Endothelial cell of umbilical vein (primary cell): ENCODE results near the gene MATN1. TPM values are rescaled to one million over a fixed set of nuclear protein-coding genes. Genes with fewer than 3 reads are reported as not detected.

Source experiments
- BruUV-seq: library from RNA; stranded (reverse); fragments of 400-500 nt; replicated peaks from 2 replicates; lab custom pipeline; 2021; lab: Mats Ljungman, UMichigan
- CTCF ChIA-PET: fragments of 300-600, 350-600 bp; sonication (Branson Sonifier 250); formaldehyde crosslinking; loops from one replicate; lab custom pipeline; 2021; ENCODE audit warnings: antibody characterized with exemption, inconsistent platforms; lab: Charles Lee
- POLR2A ChIA-PET: fragments of 300-600, 350-600 bp; sonication (Branson Sonifier 250); formaldehyde crosslinking; loops from one replicate; lab custom pipeline; 2021; ENCODE audit warnings: antibody characterized with exemption, inconsistent platforms; lab: Charles Lee
- DNase-seq: peaks from one replicate; pipeline ENCODE4 v3.0.0-alpha.2; 2011; ENCODE audit warnings: low read depth, low spot score
- FAIRE-seq: peaks from 2 replicates; lab custom pipeline; 2011; peaks lifted over from hg19 to GRCh38; lab: Jason Lieb, UNC
- H2AFZ ChIP-seq: 2 replicates; pipeline ENCODE4 v1.6.0; 2012; ENCODE audit warnings: low read depth, low read length, control low read depth, inconsistent platforms
- H3K27ac ChIP-seq: 2 replicates; pipeline ENCODE4 v1.5.1; 2011; ENCODE audit warnings: low read depth, mild to moderate bottlenecking, control low read depth, low read length, moderate library complexity; ENCODE audit not compliant: insufficient read depth
- H3K27me3 ChIP-seq, 2 experiments: 2 replicates each; pipeline versions ENCODE4 v1.6.0 to v1.6.1; 2011; ENCODE audit warnings: low read length in 2 of 2, mixed read lengths in 1 of 2; ENCODE audit not compliant: control insufficient read depth in 2 of 2, insufficient read depth in 2 of 2
- H3K36me3 ChIP-seq, 2 experiments: 2 replicates in 1 of 2; 3 replicates in 1 of 2; pipeline ENCODE4 v1.5.1; 2011; ENCODE audit warnings: low read length in 2 of 2, mild to moderate bottlenecking in 1 of 2, moderate library complexity in 1 of 2; ENCODE audit not compliant: control insufficient read depth in 2 of 2, insufficient read depth in 2 of 2; ENCODE audit errors: extremely low read depth in 1 of 2
- H3K4me1 ChIP-seq: 3 replicates; pipeline ENCODE4 v1.5.1; 2011; ENCODE audit warnings: mild to moderate bottlenecking, low read length; ENCODE audit not compliant: control insufficient read depth, insufficient read depth; ENCODE audit errors: extremely low read depth
- H3K4me2 ChIP-seq: 2 replicates; pipeline ENCODE4 v1.6.1; 2011; ENCODE audit warnings: low read length, control low read depth, mixed read lengths; ENCODE audit not compliant: insufficient read depth
- H3K4me3 ChIP-seq, 3 experiments: fragments of 200-600 bp in 1 of 3; sonication (generic), shearing (Covaris generic) in 1 of 3; replicated peaks in 1 of 3; 2 replicates each; pipeline ENCODE4 v1.5.1; 2011 to 2016; ENCODE audit warnings: control low read depth in 3 of 3, low read length in 3 of 3, mild to moderate bottlenecking in 2 of 3, inconsistent platforms in 1 of 3, low read depth in 1 of 3, moderate library complexity in 1 of 3; ENCODE audit not compliant: insufficient read depth in 1 of 3
- H3K79me2 ChIP-seq: 2 replicates; pipeline ENCODE4 v1.6.0; 2012; ENCODE audit warnings: low read length, inconsistent platforms; ENCODE audit not compliant: control insufficient read depth, insufficient read depth
- H3K9ac ChIP-seq: replicated peaks from 2 replicates; pipeline ENCODE3; 2011; ENCODE audit warnings: low read length, control low read depth; ENCODE audit not compliant: insufficient read depth; ENCODE audit errors: extremely low read depth
- H3K9me1 ChIP-seq: replicated peaks from 3 replicates; pipeline ENCODE4 v1.6.0; 2011; ENCODE audit warnings: mild to moderate bottlenecking, low read length; ENCODE audit not compliant: control insufficient read depth, insufficient read depth; ENCODE audit errors: extremely low read depth
- H3K9me3 ChIP-seq: replicated peaks from 2 replicates; pipeline ENCODE4 v1.5.1; 2012; ENCODE audit warnings: low read length, inconsistent platforms; ENCODE audit not compliant: control insufficient read depth, insufficient read depth
- H4K20me1 ChIP-seq: replicated peaks from 2 replicates; pipeline ENCODE3; 2011; ENCODE audit warnings: mild to moderate bottlenecking, low read length; ENCODE audit not compliant: control insufficient read depth, insufficient read depth; ENCODE audit errors: extremely low read depth
- EZH2 ChIP-seq: IDR thresholded peaks from 2 replicates; pipeline ENCODE4 v1.6.1; 2012; ENCODE audit warnings: borderline replicate concordance, low read depth, mild to moderate bottlenecking, moderate library complexity, low read length, inconsistent platforms; ENCODE audit not compliant: severe bottlenecking
- FOS ChIP-seq: IDR thresholded peaks from 2 replicates; pipeline ENCODE4 v1.6.1; 2011; ENCODE audit warnings: mild to moderate bottlenecking, low read length, moderate library complexity, borderline replicate concordance; ENCODE audit not compliant: insufficient read depth
- GATA2 ChIP-seq: IDR thresholded peaks from 2 replicates; pipeline ENCODE4 v1.7.0; 2011; ENCODE audit warnings: low read depth, mild to moderate bottlenecking, moderate library complexity, mixed read lengths, low read length; ENCODE audit not compliant: insufficient read length, insufficient read depth
- JUN ChIP-seq: IDR thresholded peaks from 2 replicates; pipeline ENCODE4 v1.6.1; 2011; ENCODE audit warnings: borderline replicate concordance, low read depth; ENCODE audit not compliant: insufficient read length, insufficient read depth
- MYC ChIP-seq: IDR thresholded peaks from one replicate; pipeline ENCODE4 v1.6.1; 2011; ENCODE audit warnings: mild to moderate bottlenecking, low read depth, low read length
- POLR2A ChIP-seq: IDR thresholded peaks from 2 replicates; pipeline ENCODE4 v1.6.1; 2012; ENCODE audit warnings: low read depth, mild to moderate bottlenecking, control low read depth, low read length
- POLR2AphosphoS5 ChIP-seq: IDR thresholded peaks from 2 replicates; pipeline ENCODE4 v1.6.1; 2012; ENCODE audit warnings: low read depth, mild to moderate bottlenecking, control low read depth, low read length, moderate library complexity; ENCODE audit not compliant: insufficient read depth
- dilution Hi-C: fragments of 300-500 bp; cut with MboI; formaldehyde crosslinking; loops from one replicate; pipeline ENCODE4 v1.15.0; 2019; ENCODE audit warnings: low sequenced_read_pairs; ENCODE audit not compliant: extremely low pct_ligation_motif_present
- intact Hi-C: fragments of 100-400 bp; cut with micrococcal nuclease; formaldehyde crosslinking; loops from one replicate; pipeline ENCODE4 v1.10.0; 2022
- polyA plus RNA-seq, 4 experiments: library from polyadenylated mRNA; depleted of rRNA in 3 of 4; stranded (reverse) in 3 of 4; unstranded in 1 of 4; fragments of >200 nt; gene quantifications; 2 replicates each; pipeline versions ENCODE4 v1.2.1 to v1.2.3, GENCODE V29; 2011 to 2012; ENCODE audit warnings: missing spikeins in 1 of 4
- total RNA-seq: library from RNA; stranded (reverse); gene quantifications from 2 replicates; pipeline ENCODE4 v1.2.3, GENCODE V29; 2021
- TF ChIP-seq, protein P1 (sequence below), 2 donors: IDR thresholded peaks; 1 replicate in 1 of 2; 2 replicates in 1 of 2; pipeline ENCODE4 v1.5.1; 2011; ENCODE audit warnings: low read length in 2 of 2, mild to moderate bottlenecking in 2 of 2, moderate library complexity in 2 of 2, control low read depth in 1 of 2, inconsistent platforms in 1 of 2, low read depth in 1 of 2; ENCODE audit not compliant: insufficient read depth in 1 of 2; ENCODE audit errors: extremely low read depth in 1 of 2
- TF ChIP-seq, protein P2 (sequence below): IDR thresholded peaks from 2 replicates; pipeline ENCODE4 v1.6.1; 2011; ENCODE audit not compliant: insufficient read depth, insufficient read length

MATN1 gene
- total and polyA plus RNA-seq, 2 donors (not counting 3 experiments of a cell fraction or from before 2014, with no cell fraction given), result 0.29 to 0.36 TPM

DNA sequence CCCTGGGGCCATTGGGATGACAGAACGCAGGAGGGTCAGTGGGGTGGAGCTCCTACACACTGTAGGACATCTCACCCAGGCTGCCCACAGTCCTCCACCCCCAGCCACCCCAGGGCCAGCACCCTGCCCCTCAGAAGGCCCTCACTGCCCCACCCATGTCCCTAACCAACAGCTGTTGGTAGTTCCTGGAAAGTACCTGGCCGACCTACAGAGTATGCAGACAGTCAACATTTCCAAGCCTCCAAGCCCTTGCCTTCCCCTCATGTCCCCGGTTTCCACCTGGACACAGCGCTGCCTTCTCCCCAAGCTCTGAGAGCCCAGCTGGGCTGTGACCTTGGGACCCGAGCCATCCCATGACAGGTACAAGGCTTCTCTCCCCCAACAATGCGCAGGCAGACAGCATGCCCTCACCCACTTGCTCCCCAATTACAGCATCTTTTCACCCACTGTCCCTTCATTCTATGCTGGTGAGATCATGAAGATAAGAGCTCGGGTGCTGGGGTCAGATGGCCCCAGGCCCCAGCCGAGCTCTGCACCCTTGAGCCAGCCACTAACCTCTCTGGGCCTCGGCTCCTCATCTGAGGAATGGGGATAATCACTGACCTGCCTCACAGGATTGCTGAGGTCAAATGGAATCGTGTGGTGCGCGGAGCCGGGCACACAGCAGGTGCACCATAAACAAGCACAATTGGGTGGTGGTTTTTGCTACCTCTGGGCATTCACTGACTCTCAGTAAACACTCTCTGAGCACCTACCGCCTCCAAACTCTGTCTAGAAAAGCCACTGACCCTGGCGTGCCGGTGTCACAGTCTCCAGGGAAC lies 23.0 kb upstream of the MATN1 start:
- no peak for FAIRE-seq
- Histone ChIP-seq H3K79me2 (peaks cover 7% of the 10 kb centered on the region), H3K4me1 (peaks cover 9% of the 10 kb centered on the region), H3K4me3 (no peak overlapping the region), H3K4me2 (no peak overlapping the region), H3K9ac (no peak overlapping the region), H2AFZ (no peak overlapping the region), H4K20me1 (no peaks in the 10 kb centered on the region), H3K27me3 (no peaks in the 10 kb centered on the region), H3K36me3 (no peaks in the 10 kb centered on the region), H3K9me3 (no peaks in the 10 kb centered on the region), H3K27ac (no peak overlapping the region), H3K9me1 (no peaks in the 10 kb centered on the region)
- CTCF ChIA-PET, result interaction anchor here (0.7 to 1.8 kb wide), 5 partner anchors 11 to 37 kb away, joined by 3 to 10 read pairs (median 4); no protein-coding TSS in a partner anchor
- no peak for TF ChIP-seq GATA2
- no peak for TF ChIP-seq JUN
- TF ChIP-seq, protein P1, sequence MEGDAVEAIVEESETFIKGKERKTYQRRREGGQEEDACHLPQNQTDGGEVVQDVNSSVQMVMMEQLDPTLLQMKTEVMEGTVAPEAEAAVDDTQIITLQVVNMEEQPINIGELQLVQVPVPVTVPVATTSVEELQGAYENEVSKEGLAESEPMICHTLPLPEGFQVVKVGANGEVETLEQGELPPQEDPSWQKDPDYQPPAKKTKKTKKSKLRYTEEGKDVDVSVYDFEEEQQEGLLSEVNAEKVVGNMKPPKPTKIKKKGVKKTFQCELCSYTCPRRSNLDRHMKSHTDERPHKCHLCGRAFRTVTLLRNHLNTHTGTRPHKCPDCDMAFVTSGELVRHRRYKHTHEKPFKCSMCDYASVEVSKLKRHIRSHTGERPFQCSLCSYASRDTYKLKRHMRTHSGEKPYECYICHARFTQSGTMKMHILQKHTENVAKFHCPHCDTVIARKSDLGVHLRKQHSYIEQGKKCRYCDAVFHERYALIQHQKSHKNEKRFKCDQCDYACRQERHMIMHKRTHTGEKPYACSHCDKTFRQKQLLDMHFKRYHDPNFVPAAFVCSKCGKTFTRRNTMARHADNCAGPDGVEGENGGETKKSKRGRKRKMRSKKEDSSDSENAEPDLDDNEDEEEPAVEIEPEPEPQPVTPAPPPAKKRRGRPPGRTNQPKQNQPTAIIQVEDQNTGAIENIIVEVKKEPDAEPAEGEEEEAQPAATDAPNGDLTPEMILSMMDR (IDR thresholded peaks at IDR 0.05; ENCODE audit: extremely low read depth in 1 of 2, insufficient read depth in 1 of 2, low read depth in 1 of 2, low read length in 2 of 2), result no peak
- TF ChIP-seq, protein P2, sequence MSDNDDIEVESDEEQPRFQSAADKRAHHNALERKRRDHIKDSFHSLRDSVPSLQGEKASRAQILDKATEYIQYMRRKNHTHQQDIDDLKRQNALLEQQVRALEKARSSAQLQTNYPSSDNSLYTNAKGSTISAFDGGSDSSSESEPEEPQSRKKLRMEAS, result no peak
- TF ChIP-seq MYC, result no peak
- no peak for TF ChIP-seq EZH2
- TF ChIP-seq POLR2A, result no peak
- no peak for TF ChIP-seq POLR2AphosphoS5
- TF ChIP-seq FOS, result no peak
- no TSS peak for BruUV-seq
- intact Hi-C loops (no loop called here), dilution Hi-C loops (no loop called here)
- POLR2A ChIA-PET, result no interaction called here
- no peak for DNase-seq
